NB4 (cell line): ENCODE results near the gene SLC9A3.

Source experiments
- CTCF ChIP-seq: IDR thresholded peaks from one replicate; pipeline ENCODE4 v1.5.1; 2012; ENCODE audit warnings: low read depth, low read length
- MAX ChIP-seq: IDR thresholded peaks from 2 replicates; pipeline ENCODE4 v1.6.1; 2011; ENCODE audit warnings: low read depth, low read length
- POLR2A ChIP-seq: IDR thresholded peaks from 2 replicates; pipeline ENCODE4 v1.6.1; 2011; ENCODE audit warnings: mild to moderate bottlenecking; ENCODE audit not compliant: insufficient read length; ENCODE audit errors: extremely low read depth

- TF ChIP-seq CTCF = no peak
- TF ChIP-seq POLR2A = no peak
- no peak for TF ChIP-seq MAX
These were observed 23.0 kb downstream of the SLC9A3 start for GRCh38 chr5:501105-501830.
